H9 (cell line): Measurements from ENCODE around the gene RNLS. TPM values are rescaled to one million over a fixed set of nuclear protein-coding genes. Genes with fewer than 3 reads are reported as not detected.

Experiments used
- DNase-seq: peaks from one replicate; pipeline ENCODE4 v3.0.0-alpha.2; 2017
- H2AFZ ChIP-seq: one replicate; pipeline ENCODE4 v1.6.1; 2013; ENCODE audit warnings: mild to moderate bottlenecking, low read length, control low read depth, moderate library complexity
- H2AK5ac ChIP-seq: 2 replicates; pipeline ENCODE4 v1.6.1; 2013; ENCODE audit warnings: low read length, control low read depth, mixed read lengths; ENCODE audit not compliant: insufficient read length
- H2BK120ac ChIP-seq: one replicate; pipeline ENCODE4 v1.6.1; 2013; ENCODE audit warnings: low read depth, mild to moderate bottlenecking, low read length, control low read depth, inconsistent platforms; ENCODE audit not compliant: poor library complexity, severe bottlenecking
- H2BK12ac ChIP-seq: 2 replicates; pipeline ENCODE4 v1.6.1; 2013; ENCODE audit warnings: low read length, control low read depth, mixed read lengths, low read depth; ENCODE audit not compliant: insufficient read length
- H2BK15ac ChIP-seq: 2 replicates; pipeline ENCODE4 v1.6.1; 2013; ENCODE audit warnings: low read depth, low read length, control low read depth
- H2BK20ac ChIP-seq: one replicate; pipeline ENCODE4 v1.6.1; 2013; ENCODE audit warnings: low read depth, mild to moderate bottlenecking, low read length, control low read depth, inconsistent platforms; ENCODE audit not compliant: poor library complexity, severe bottlenecking
- H2BK5ac ChIP-seq: 2 replicates; pipeline ENCODE4 v1.6.1; 2013; ENCODE audit warnings: low read length, control low read depth, mixed read lengths; ENCODE audit not compliant: insufficient read length
- H3K14ac ChIP-seq: 2 replicates; pipeline ENCODE4 v1.6.1; 2013; ENCODE audit warnings: low read length, control low read depth; ENCODE audit not compliant: insufficient read depth
- H3K18ac ChIP-seq: 2 replicates; pipeline ENCODE4 v1.6.1; 2013; ENCODE audit warnings: low read depth, mild to moderate bottlenecking, mixed read lengths, low read length, control low read depth; ENCODE audit not compliant: insufficient read length
- H3K23ac ChIP-seq: 2 replicates; pipeline ENCODE4 v1.6.1; 2013; ENCODE audit warnings: low read length, control low read depth, mixed read lengths, low read depth; ENCODE audit not compliant: insufficient read length
- H3K23me2 ChIP-seq: 2 replicates; pipeline ENCODE4 v1.6.1; 2013; ENCODE audit warnings: low read depth, mild to moderate bottlenecking, mixed read lengths, low read length, control low read depth; ENCODE audit not compliant: insufficient read length, poor library complexity, severe bottlenecking
- H3K27ac ChIP-seq: 2 replicates; pipeline ENCODE4 v1.5.1; 2013; ENCODE audit warnings: low read length, control low read depth, mixed read lengths, low read depth; ENCODE audit not compliant: insufficient read length
- H3K27me3 ChIP-seq: 2 replicates; pipeline ENCODE4 v1.6.1; 2013; ENCODE audit warnings: low read length, control low read depth, inconsistent platforms; ENCODE audit not compliant: insufficient read depth
- H3K4ac ChIP-seq: 2 replicates; pipeline ENCODE4 v1.6.1; 2013; ENCODE audit warnings: low read depth, mild to moderate bottlenecking, control low read depth, inconsistent platforms, low read length, moderate library complexity
- H3K4me1 ChIP-seq: 2 replicates; pipeline ENCODE4 v1.6.1; 2013; ENCODE audit warnings: low read length, control low read depth, inconsistent platforms; ENCODE audit not compliant: insufficient read depth
- H3K4me2 ChIP-seq: 2 replicates; pipeline ENCODE4 v1.6.1; 2013; ENCODE audit warnings: low read length, control low read depth, mixed read lengths; ENCODE audit not compliant: insufficient read length, insufficient read depth
- H3K56ac ChIP-seq: 2 replicates; pipeline ENCODE4 v1.6.1; 2013; ENCODE audit warnings: low read depth, mild to moderate bottlenecking, mixed read lengths, low read length, control low read depth; ENCODE audit not compliant: insufficient read length
- H3K79me1 ChIP-seq: 2 replicates; pipeline ENCODE4 v1.6.1; 2013; ENCODE audit warnings: low read depth, mild to moderate bottlenecking, moderate library complexity, low read length, control low read depth, inconsistent platforms; ENCODE audit not compliant: insufficient read depth, poor library complexity, severe bottlenecking
- H3K79me2 ChIP-seq: 2 replicates; pipeline ENCODE4 v1.6.1; 2013; ENCODE audit warnings: low read length, control low read depth, inconsistent platforms; ENCODE audit not compliant: insufficient read depth
- H3K9ac ChIP-seq: 2 replicates; pipeline ENCODE4 v1.6.1; 2013; ENCODE audit warnings: low read length, control low read depth, mixed read lengths; ENCODE audit not compliant: insufficient read length; ENCODE audit errors: extremely low read depth
- H3K9me3 ChIP-seq: one replicate; pipeline ENCODE4 v1.6.1; 2013; ENCODE audit warnings: low read depth, low read length, inconsistent platforms; ENCODE audit not compliant: control insufficient read depth
- H3T11ph ChIP-seq: one replicate; pipeline ENCODE4 v1.6.1; 2013; ENCODE audit warnings: mild to moderate bottlenecking, low read length, control low read depth, inconsistent platforms
- H4K20me1 ChIP-seq: one replicate; pipeline ENCODE4 v1.6.1; 2013; ENCODE audit not compliant: control insufficient read depth, insufficient read length, insufficient read depth
- H4K5ac ChIP-seq: 2 replicates; pipeline ENCODE4 v1.6.1; 2013; ENCODE audit warnings: low read depth, mild to moderate bottlenecking, mixed read lengths, low read length, control low read depth; ENCODE audit not compliant: insufficient read length
- H4K8ac ChIP-seq: replicated peaks from 2 replicates; pipeline ENCODE4 v1.6.1; 2013; ENCODE audit warnings: low read length, control low read depth, mixed read lengths, low read depth; ENCODE audit not compliant: insufficient read length
- H4K91ac ChIP-seq: 2 replicates; pipeline ENCODE4 v1.6.1; 2013; ENCODE audit warnings: low read depth, mild to moderate bottlenecking, moderate library complexity, mixed read lengths, low read length, control low read depth; ENCODE audit not compliant: insufficient read length
- H3K27ac Mint-ChIP-seq, 3 experiments: 2 replicates in 2 of 3; 3 replicates in 1 of 3; pipeline ENCODE4 v1.8.0; 2020 to 2021; ENCODE audit warnings: mixed read lengths in 3 of 3, mild to moderate bottlenecking in 1 of 3, moderate library complexity in 1 of 3
- H3K27me3 Mint-ChIP-seq: 2 replicates; pipeline ENCODE4 v1.8.0; 2021; ENCODE audit warnings: low read depth, mild to moderate bottlenecking, moderate library complexity, mixed read lengths
- H3K36me3 Mint-ChIP-seq, 3 experiments: 2 replicates in 2 of 3; 3 replicates in 1 of 3; pipeline ENCODE4 v1.8.0; 2020 to 2021; ENCODE audit warnings: low read depth in 3 of 3, mixed read lengths in 3 of 3; ENCODE audit not compliant: insufficient read depth in 1 of 3
- H3K4me1 Mint-ChIP-seq, 2 experiments: 2 replicates each; pipeline ENCODE4 v1.8.0; 2020; ENCODE audit warnings: mixed read lengths in 2 of 2
- H3K4me3 Mint-ChIP-seq, 2 experiments: 2 replicates in 1 of 2; 3 replicates in 1 of 2; pipeline ENCODE4 v1.8.0; 2020 to 2021; ENCODE audit warnings: mild to moderate bottlenecking in 2 of 2, mixed read lengths in 2 of 2, moderate library complexity in 1 of 2
- H3K9me3 Mint-ChIP-seq, 2 experiments: 2 replicates in 1 of 2; 3 replicates in 1 of 2; pipeline ENCODE4 v1.8.0; 2020; ENCODE audit warnings: mild to moderate bottlenecking in 2 of 2, mixed read lengths in 2 of 2, moderate library complexity in 1 of 2
- CTCF ChIP-seq: fragments of 200-600 bp; sonication (generic); conservative IDR thresholded peaks from 3 replicates; pipeline ENCODE4 v1.8.0; 2021; ENCODE audit warnings: antibody characterized with exemption, mild to moderate bottlenecking
- WGBS: extraction: QIAGEN DNeasy Blood & Tissue Kit; methylation state at CpG from one replicate; pipeline ENCODE4 v1.1.7; 2013; ENCODE audit warnings: missing lambda C conversion rate, low lambda C conversion rate, mixed read lengths; ENCODE audit not compliant: insufficient read length; ENCODE audit errors: extremely low coverage; 5-methylcytosine and 5-hydroxymethylcytosine counted together
- total RNA-seq: library from RNA; stranded (reverse); gene quantifications from 2 replicates; pipeline ENCODE4 v1.2.1, GENCODE V29; 2021

RNLS gene
- total RNA-seq, 1 experiment from 2014 or later, result 7.5 TPM

- no CpG with 5 or more reads among the region's 4 CpGs for WGBS
Observed at GRCh38 chr10:88531392-88532052, 51.6 kb downstream of the RNLS start.

More at GRCh38 chr10:88531392-88532052, 51.6 kb downstream of the RNLS start:
- H3K27ac Mint-ChIP-seq, result no peak overlapping the region
- H2BK12ac ChIP-seq, result no peak overlapping the region
- H2BK120ac ChIP-seq, result no peak overlapping the region
- no peak overlapping the region for H2BK5ac ChIP-seq
- no peak overlapping the region for H3K23ac ChIP-seq
- no peak overlapping the region for H2AK5ac ChIP-seq
- H3K4me1 ChIP-seq, result no peaks in the 10 kb centered on the region; the same call in 1 of the 2 replicates
- no peaks in the 10 kb centered on the region for H3K79me2 ChIP-seq
- no peak overlapping the region for H2AFZ ChIP-seq
- H3K4me2 ChIP-seq, result no peak overlapping the region
- no peak overlapping the region for H4K5ac ChIP-seq
- TF ChIP-seq CTCF, result no peak
- H3T11ph ChIP-seq, result no peak overlapping the region
- peaks cover 8 to 9% of the 10 kb centered on the region in 2 experiments for H3K4me1 Mint-ChIP-seq
- no peak overlapping the region for H3K9ac ChIP-seq
- H3K4ac ChIP-seq, result no peak overlapping the region
- no peak overlapping the region for H2BK20ac ChIP-seq
- H3K36me3 Mint-ChIP-seq, result no peaks in the 10 kb centered on the region
- no peaks in the 10 kb centered on the region for H4K20me1 ChIP-seq
- no peak for DNase-seq
- no peaks in the 10 kb centered on the region for H3K23me2 ChIP-seq
- H3K14ac ChIP-seq, result no peak overlapping the region
- H2BK15ac ChIP-seq, result no peak overlapping the region
- H4K8ac ChIP-seq, result no peak overlapping the region
- H3K9me3 Mint-ChIP-seq, result no peaks in the 10 kb centered on the region
- H3K18ac ChIP-seq, result no peak overlapping the region
- no peak overlapping the region for H3K27ac ChIP-seq
- H3K9me3 ChIP-seq, result no peaks in the 10 kb centered on the region
- no peaks in the 10 kb centered on the region for H3K27me3 Mint-ChIP-seq
- no peaks in the 10 kb centered on the region for H3K27me3 ChIP-seq
- no peaks in the 10 kb centered on the region for H3K79me1 ChIP-seq
- no peak overlapping the region for H3K56ac ChIP-seq
- H3K4me3 Mint-ChIP-seq, result no peak overlapping the region
- no peak overlapping the region for H4K91ac ChIP-seq
